ENCODE data around the gene KRT2. TPM values are rescaled to one million over a fixed set of nuclear protein-coding genes. Genes with fewer than 3 reads are reported as not detected.

Gene KRT2
- total RNA-seq, 1 experiment from 2014 or later: not detected

DNA sequence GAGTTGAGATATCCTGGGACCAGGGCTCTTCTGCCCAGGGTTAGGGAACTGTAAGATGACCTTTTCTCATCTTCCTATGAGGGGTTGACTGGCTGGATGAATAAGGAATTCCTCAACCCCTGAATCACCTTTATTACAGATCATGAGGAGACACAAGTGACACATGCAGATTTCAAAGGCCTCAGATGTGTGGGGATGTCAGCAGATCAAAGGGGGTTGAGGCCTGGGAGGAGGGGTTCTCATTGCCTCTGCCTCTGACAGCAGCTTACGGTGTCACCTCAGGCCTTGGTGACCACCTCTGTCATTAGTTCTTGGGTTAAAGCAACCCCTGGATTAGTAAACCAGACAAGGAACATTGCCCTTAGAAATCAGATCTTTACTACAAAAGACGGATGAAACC, 48.7 kb downstream of the KRT2 start:
- ChIA-PET POLR2A (ENCODE audit: unreplicated experiment) (no interaction called here), CTCF (no interaction called here)
- Histone ChIP-seq H3K27me3 (ENCODE audit: insufficient read depth, low read depth) (no peaks in the 10 kb centered on the region), H3K27ac (no peak overlapping the region), H2AFZ (no peak overlapping the region), H3K4me3 (no peak overlapping the region), H4K20me1 (ENCODE audit: insufficient read depth) (no peaks in the 10 kb centered on the region), H3K4me2 (no peak overlapping the region), H3K9me2 (ENCODE audit: insufficient read depth) (no peaks in the 10 kb centered on the region), H3K79me2 (ENCODE audit: low read depth) (no peaks in the 10 kb centered on the region), H3K36me3 (ENCODE audit: low read depth) (no peaks in the 10 kb centered on the region), H3K4me1 (replicated peaks; ENCODE audit: insufficient read depth) (no peaks in the 10 kb centered on the region), H3K9me3 (ENCODE audit: insufficient read depth, low read depth) (no peaks in the 10 kb centered on the region), H3F3A (ENCODE audit: insufficient read depth, low read depth) (no peaks in the 10 kb centered on the region)
- no peak for TF ChIP-seq EZH2 (IDR thresholded peaks at IDR 0.05; ENCODE audit: low read depth)
- TF ChIP-seq, protein P1, sequence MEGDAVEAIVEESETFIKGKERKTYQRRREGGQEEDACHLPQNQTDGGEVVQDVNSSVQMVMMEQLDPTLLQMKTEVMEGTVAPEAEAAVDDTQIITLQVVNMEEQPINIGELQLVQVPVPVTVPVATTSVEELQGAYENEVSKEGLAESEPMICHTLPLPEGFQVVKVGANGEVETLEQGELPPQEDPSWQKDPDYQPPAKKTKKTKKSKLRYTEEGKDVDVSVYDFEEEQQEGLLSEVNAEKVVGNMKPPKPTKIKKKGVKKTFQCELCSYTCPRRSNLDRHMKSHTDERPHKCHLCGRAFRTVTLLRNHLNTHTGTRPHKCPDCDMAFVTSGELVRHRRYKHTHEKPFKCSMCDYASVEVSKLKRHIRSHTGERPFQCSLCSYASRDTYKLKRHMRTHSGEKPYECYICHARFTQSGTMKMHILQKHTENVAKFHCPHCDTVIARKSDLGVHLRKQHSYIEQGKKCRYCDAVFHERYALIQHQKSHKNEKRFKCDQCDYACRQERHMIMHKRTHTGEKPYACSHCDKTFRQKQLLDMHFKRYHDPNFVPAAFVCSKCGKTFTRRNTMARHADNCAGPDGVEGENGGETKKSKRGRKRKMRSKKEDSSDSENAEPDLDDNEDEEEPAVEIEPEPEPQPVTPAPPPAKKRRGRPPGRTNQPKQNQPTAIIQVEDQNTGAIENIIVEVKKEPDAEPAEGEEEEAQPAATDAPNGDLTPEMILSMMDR (conservative IDR thresholded peaks at IDR 0.05): no peak
- no peak for DNase-seq
- intact Hi-C loops (cut with micrococcal nuclease; ENCODE audit: unreplicated experiment): no loop called here
- BruUV-seq (replicated peaks): no TSS peak

DNA sequence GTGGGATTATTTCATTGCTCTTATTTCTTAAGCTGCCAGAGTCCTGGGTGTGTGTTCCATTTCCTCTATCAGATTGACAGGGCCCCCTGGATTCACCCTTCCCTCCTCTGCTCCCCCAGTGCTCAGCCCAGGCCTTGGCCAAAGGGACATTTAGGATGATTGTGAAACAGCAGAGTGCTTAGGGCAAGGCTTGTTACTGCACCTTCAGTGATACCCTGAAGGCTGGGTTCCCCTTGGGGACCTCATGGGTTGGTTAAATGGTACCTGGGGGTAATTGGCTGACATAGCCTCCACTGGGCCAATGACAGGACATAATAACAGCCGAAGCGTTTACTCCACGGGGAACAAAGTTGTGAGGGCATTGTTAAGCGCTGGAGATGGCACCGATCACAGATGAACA, 49.5 kb downstream of the KRT2 start:
- BruUV-seq (replicated peaks): no TSS peak
- H4K20me1 ChIP-seq (ENCODE audit: insufficient read depth): no peaks in the 10 kb centered on the region
- no peaks in the 10 kb centered on the region for H3K9me2 ChIP-seq (ENCODE audit: insufficient read depth)
- H3K27me3 ChIP-seq (ENCODE audit: insufficient read depth, low read depth): no peaks in the 10 kb centered on the region
- no peak overlapping the region for H3K4me3 ChIP-seq
- no peak overlapping the region for H3K4me2 ChIP-seq
- H2AFZ ChIP-seq: no peak overlapping the region
- DNase-seq: no peak
- ChIA-PET POLR2A (ENCODE audit: unreplicated experiment) (no interaction called here), CTCF (no interaction called here)
- no peaks in the 10 kb centered on the region for H3K36me3 ChIP-seq (ENCODE audit: low read depth)
- no peaks in the 10 kb centered on the region for H3K4me1 ChIP-seq (replicated peaks; ENCODE audit: insufficient read depth)
- H3K27ac ChIP-seq: no peak overlapping the region
- no peaks in the 10 kb centered on the region for H3K9me3 ChIP-seq (ENCODE audit: insufficient read depth, low read depth)
- TF ChIP-seq EZH2 (IDR thresholded peaks at IDR 0.05; ENCODE audit: low read depth): no peak
- TF ChIP-seq, protein P1 (conservative IDR thresholded peaks at IDR 0.05): no peak
- H3F3A ChIP-seq (ENCODE audit: insufficient read depth, low read depth): no peaks in the 10 kb centered on the region; the same call in 1 of the 2 replicates
- no peaks in the 10 kb centered on the region for H3K79me2 ChIP-seq (ENCODE audit: low read depth)
- intact Hi-C loops (cut with micrococcal nuclease; ENCODE audit: unreplicated experiment): no loop called here

DNA sequence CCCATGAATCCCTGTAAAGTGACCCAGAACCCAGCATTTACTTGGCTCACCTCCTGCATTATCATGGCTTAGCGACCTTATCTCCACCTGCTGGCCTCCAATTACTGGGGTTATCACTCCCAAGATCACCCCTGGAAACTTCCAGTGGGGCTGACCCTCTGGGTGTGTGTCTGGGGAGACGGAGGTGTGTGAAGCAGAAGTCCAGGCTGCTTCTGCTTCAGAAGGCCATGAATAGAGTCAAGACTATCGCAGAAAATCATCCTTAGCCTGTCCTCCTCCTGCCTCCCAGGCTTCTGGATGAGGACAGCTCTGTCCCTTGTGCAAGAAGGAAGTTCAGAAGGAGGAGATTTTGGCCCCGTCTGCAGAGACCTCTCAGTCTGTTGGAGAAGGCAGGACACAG, 50.3 kb downstream of the KRT2 start:
- Histone ChIP-seq H3K4me3 (no peak overlapping the region), H2AFZ (no peak overlapping the region), H3K9me2 (ENCODE audit: insufficient read depth) (no peaks in the 10 kb centered on the region), H3K27me3 (ENCODE audit: insufficient read depth, low read depth) (no peaks in the 10 kb centered on the region), H3K9me3 (ENCODE audit: insufficient read depth, low read depth) (no peaks in the 10 kb centered on the region), H4K20me1 (ENCODE audit: insufficient read depth) (no peaks in the 10 kb centered on the region), H3K4me1 (replicated peaks; ENCODE audit: insufficient read depth) (no peaks in the 10 kb centered on the region), H3K27ac (no peak overlapping the region), H3K79me2 (ENCODE audit: low read depth) (no peaks in the 10 kb centered on the region), H3K36me3 (ENCODE audit: low read depth) (no peaks in the 10 kb centered on the region), H3F3A (ENCODE audit: insufficient read depth, low read depth) (no peaks in the 10 kb centered on the region; the same call in 1 of the 2 replicates), H3K4me2 (no peak overlapping the region)
- CTCF ChIA-PET: no interaction called here
- TF ChIP-seq, protein P1 (conservative IDR thresholded peaks at IDR 0.05): no peak
- no peak for TF ChIP-seq EZH2 (IDR thresholded peaks at IDR 0.05; ENCODE audit: low read depth)
- no peak for DNase-seq
- POLR2A ChIA-PET (ENCODE audit: unreplicated experiment): no interaction called here
- intact Hi-C loops (cut with micrococcal nuclease; ENCODE audit: unreplicated experiment): no loop called here
- BruUV-seq (replicated peaks): no TSS peak
